A673 (cell line): ENCODE data around the gene UNC50. TPM values are rescaled to one million over a fixed set of nuclear protein-coding genes. Genes with fewer than 3 reads are reported as not detected.

Experiments used
- BruUV-seq: library from RNA; stranded (reverse); fragments of 400-500 nt; replicated peaks from 2 replicates; lab custom pipeline; 2021; lab: Mats Ljungman, UMichigan
- CTCF ChIA-PET: fragments of 300-600 bp; sonication (Branson Sonifier 250); formaldehyde crosslinking; loops from one replicate; lab custom pipeline; 2022; ENCODE audit warnings: antibody characterized with exemption; lab: Charles Lee
- POLR2A ChIA-PET: fragments of 300-600 bp; sonication (Branson Sonifier 250); formaldehyde crosslinking; loops from one replicate; lab custom pipeline; 2022; ENCODE audit warnings: antibody characterized with exemption; ENCODE audit not compliant: low non-redundant PET; lab: Charles Lee
- DNase-seq: peaks from one replicate; pipeline ENCODE4 v3.0.0-alpha.2; 2015; ENCODE audit warnings: low spot score
- H3K27ac ChIP-seq: fragments of 200-600 bp; sonication (generic); 2 replicates; pipeline ENCODE4 v1.5.1; 2016; ENCODE audit warnings: mixed run types, low read depth, mild to moderate bottlenecking, mixed read lengths, antibody characterized with exemption, low read length; ENCODE audit not compliant: poor library complexity, severe bottlenecking
- H3K27me3 ChIP-seq: fragments of 200-600 bp; sonication (generic); replicated peaks from 2 replicates; pipeline ENCODE4 v1.6.1; 2017; ENCODE audit warnings: mixed run types, low read depth, mild to moderate bottlenecking, mixed read lengths, antibody characterized with exemption, low read length; ENCODE audit not compliant: insufficient read depth, poor library complexity
- H3K36me3 ChIP-seq: fragments of 200-600 bp; sonication (generic); 2 replicates; pipeline ENCODE4 v1.6.1; 2016; ENCODE audit warnings: mixed run types, mild to moderate bottlenecking, mixed read lengths, antibody characterized with exemption, low read length; ENCODE audit not compliant: insufficient read depth, poor library complexity, severe bottlenecking
- H3K4me1 ChIP-seq: fragments of 200-600 bp; sonication (generic); 2 replicates; pipeline ENCODE4 v1.6.1; 2017; ENCODE audit warnings: mixed run types, mild to moderate bottlenecking, mixed read lengths, antibody characterized with exemption, low read length; ENCODE audit not compliant: insufficient read depth, poor library complexity, severe bottlenecking
- H3K4me3 ChIP-seq: fragments of 200-600 bp; sonication (generic); 2 replicates; pipeline ENCODE4 v1.5.1; 2016; ENCODE audit warnings: low read depth, mixed run types, mild to moderate bottlenecking, mixed read lengths, low read length; ENCODE audit not compliant: poor library complexity, severe bottlenecking
- H3K9me3 ChIP-seq: fragments of 200-600 bp; sonication (generic); 2 replicates; pipeline ENCODE4 v1.6.1; 2016; ENCODE audit warnings: mixed run types, low read depth, mild to moderate bottlenecking, mixed read lengths, antibody characterized with exemption, low read length; ENCODE audit not compliant: poor library complexity, severe bottlenecking
- EZH2 ChIP-seq: fragments of 200-600 bp; sonication (generic); IDR thresholded peaks from 2 replicates; pipeline ENCODE4 v1.6.1; 2017; ENCODE audit warnings: borderline replicate concordance, low read depth, mild to moderate bottlenecking, mixed read lengths, antibody characterized with exemption, low read length; ENCODE audit not compliant: poor library complexity, severe bottlenecking
- intact Hi-C: fragments of 100-400 bp; cut with micrococcal nuclease; formaldehyde crosslinking; loops from one replicate; pipeline ENCODE4 v1.10.0; 2022; ENCODE audit not compliant: unreplicated experiment
- total RNA-seq: library from RNA; stranded (reverse); gene quantifications from 2 replicates; pipeline ENCODE4 v1.2.3, GENCODE V29; 2021
- TF ChIP-seq, protein P1 (sequence below): fragments of 300-800, 200-600 bp; sonication (generic); conservative IDR thresholded peaks from 2 replicates; pipeline ENCODE4 v1.5.1; 2017; ENCODE audit warnings: low read depth, mild to moderate bottlenecking, antibody characterized with exemption, low read length, moderate library complexity, mixed read lengths

Gene UNC50
- total RNA-seq, 1 experiment from 2014 or later = 32.5 TPM

DNA sequence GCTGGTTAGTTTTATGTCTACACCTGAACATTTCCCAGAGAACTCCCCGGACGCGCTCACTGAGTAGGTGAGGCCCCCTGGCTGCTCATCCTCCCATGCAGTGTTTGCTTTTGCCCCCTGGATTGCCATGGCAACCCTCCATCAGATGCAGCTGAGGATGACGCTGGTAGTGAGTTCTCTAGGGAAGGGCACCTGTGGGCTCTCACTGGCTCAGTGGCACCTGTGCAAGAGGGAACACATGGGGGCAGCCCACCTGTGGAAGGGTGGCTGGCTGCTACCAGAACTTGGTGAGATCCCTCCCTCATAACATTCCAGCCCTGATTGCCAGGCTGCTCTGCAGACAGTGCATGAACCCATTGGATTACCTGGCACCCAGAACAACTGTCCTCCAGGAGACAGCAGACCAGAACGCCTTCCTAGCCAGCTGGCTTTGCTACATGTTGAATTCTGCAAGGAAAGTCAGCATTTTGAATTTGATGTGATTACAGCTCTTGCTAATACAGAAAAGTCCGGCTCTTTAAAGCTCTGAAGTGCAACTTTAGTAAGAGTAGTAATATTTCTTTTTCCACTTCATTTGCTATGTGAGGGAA, 21.7 kb upstream of the UNC50 start:
- Histone ChIP-seq H3K36me3 (no peaks in the 10 kb centered on the region), H3K4me3 (no peak overlapping the region), H3K27me3 (no peaks in the 10 kb centered on the region), H3K9me3 (no peaks in the 10 kb centered on the region), H3K4me1 (no peaks in the 10 kb centered on the region), H3K27ac (no peak overlapping the region)
- ChIA-PET POLR2A (no interaction called here), CTCF (no interaction called here)
- no peak for DNase-seq
- intact Hi-C loops = no loop called here
- TF ChIP-seq EZH2 = no peak
- TF ChIP-seq, protein P1, sequence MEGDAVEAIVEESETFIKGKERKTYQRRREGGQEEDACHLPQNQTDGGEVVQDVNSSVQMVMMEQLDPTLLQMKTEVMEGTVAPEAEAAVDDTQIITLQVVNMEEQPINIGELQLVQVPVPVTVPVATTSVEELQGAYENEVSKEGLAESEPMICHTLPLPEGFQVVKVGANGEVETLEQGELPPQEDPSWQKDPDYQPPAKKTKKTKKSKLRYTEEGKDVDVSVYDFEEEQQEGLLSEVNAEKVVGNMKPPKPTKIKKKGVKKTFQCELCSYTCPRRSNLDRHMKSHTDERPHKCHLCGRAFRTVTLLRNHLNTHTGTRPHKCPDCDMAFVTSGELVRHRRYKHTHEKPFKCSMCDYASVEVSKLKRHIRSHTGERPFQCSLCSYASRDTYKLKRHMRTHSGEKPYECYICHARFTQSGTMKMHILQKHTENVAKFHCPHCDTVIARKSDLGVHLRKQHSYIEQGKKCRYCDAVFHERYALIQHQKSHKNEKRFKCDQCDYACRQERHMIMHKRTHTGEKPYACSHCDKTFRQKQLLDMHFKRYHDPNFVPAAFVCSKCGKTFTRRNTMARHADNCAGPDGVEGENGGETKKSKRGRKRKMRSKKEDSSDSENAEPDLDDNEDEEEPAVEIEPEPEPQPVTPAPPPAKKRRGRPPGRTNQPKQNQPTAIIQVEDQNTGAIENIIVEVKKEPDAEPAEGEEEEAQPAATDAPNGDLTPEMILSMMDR = no peak
- no TSS peak for BruUV-seq

DNA sequence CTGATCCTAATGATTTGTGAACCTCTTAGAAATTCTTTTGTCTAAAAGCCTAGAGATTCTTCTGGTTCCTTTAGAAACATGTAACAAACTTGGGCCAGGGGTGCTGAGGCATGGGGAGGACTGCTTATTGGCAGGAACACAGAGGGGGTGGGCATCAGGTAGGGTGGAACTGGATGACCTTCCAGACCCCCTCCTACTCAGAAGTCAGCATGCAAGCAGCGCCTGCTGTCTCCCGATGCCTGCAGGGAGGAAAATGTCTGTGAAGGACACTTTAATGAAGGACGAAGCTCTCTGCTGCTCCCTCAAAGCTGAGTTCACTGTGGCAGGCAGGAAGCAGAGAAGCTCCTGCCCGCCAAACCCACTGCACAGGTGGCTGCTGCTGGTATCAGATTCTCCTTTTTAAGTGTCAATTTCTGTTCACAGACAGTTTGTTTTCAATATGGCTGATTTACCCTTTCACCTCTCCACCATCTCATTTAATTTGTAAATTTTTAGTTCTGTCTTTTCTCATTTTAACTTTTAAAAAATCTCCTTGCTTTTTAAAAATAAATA, 19.4 kb upstream of the UNC50 start:
- Histone ChIP-seq H3K4me1 (no peaks in the 10 kb centered on the region), H3K4me3 (no peak overlapping the region), H3K27me3 (no peaks in the 10 kb centered on the region), H3K27ac (no peak overlapping the region), H3K9me3 (no peaks in the 10 kb centered on the region), H3K36me3 (peaks cover 3% of the 10 kb centered on the region)
- CTCF ChIA-PET = no interaction called here
- BruUV-seq = no TSS peak
- TF ChIP-seq, protein P1 = no peak
- no peak for TF ChIP-seq EZH2
- intact Hi-C loops = no loop called here
- POLR2A ChIA-PET = no interaction called here
- no peak for DNase-seq

- DNase-seq = no peak
- CTCF ChIA-PET = no interaction called here
- POLR2A ChIA-PET = no interaction called here
- H3K27me3 ChIP-seq = no peaks in the 10 kb centered on the region
- no peak overlapping the region for H3K4me3 ChIP-seq
- no peaks in the 10 kb centered on the region for H3K9me3 ChIP-seq
- no TSS peak for BruUV-seq
- TF ChIP-seq EZH2 = no peak
- TF ChIP-seq, protein P1 = no peak
- H3K36me3 ChIP-seq = peaks cover 5% of the 10 kb centered on the region
- H3K4me1 ChIP-seq = no peaks in the 10 kb centered on the region
- H3K27ac ChIP-seq = no peak overlapping the region
- intact Hi-C loops = no loop called here
Observed at GRCh38 chr2:98589489-98589888, 18.9 kb upstream of the UNC50 start.
